Uterus (tissue), 2 donors: ENCODE data around the gene RTP3.

ENCODE experiments used
- POLR2A ChIP-seq, 2 donors: fragments of 450-650 bp; IDR thresholded peaks; one replicate each; pipeline ENCODE4 v1.6.1; 2016; ENCODE audit warnings: antibody characterized with exemption in 2 of 2, mild to moderate bottlenecking in 1 of 2, moderate library complexity in 1 of 2
- TF ChIP-seq, protein P1 (sequence below), 4 experiments: fragments of 200-600 bp in 2 of 4; fragments of 450-650 bp in 2 of 4; sonication (generic) in 2 of 4; IDR thresholded peaks; one replicate each; pipeline ENCODE4 v1.5.1; 2016 to 2019; ENCODE audit warnings: antibody characterized with exemption in 4 of 4, mild to moderate bottlenecking in 2 of 4, moderate library complexity in 1 of 4

DNA sequence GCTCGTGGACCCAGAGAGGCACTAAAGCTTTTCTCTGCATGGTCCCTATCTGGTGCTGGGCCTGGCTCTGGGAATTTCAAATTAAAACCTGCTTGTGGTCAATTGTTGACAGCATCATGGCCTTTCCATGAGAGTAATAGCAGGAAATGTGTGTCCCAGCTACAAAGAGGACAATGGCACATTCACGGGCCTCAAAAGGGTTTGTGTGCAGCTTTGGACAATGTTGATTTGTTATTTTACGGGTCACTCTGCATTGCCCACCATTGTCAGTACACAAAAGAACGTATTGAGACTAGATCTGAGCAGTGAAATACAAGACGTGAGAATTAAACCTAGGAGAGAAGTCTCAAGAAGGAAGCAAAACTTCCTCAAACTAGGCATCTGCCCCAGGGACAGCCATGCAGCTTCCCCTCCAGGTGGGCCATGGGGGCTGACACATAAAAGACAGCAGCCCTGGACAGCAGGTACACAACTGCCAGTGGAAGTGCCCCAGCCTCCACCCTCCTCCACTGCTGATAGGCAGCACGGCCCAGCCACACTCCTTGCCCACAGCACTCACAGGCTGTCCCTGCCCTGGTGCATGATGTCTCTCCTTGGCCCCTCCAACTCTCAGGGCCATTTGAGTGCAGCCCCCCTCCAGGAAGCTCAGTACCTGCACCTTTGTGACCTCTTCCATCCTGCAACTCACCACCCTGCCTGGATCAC is 17.1 kb upstream of the RTP3 start:
- TF ChIP-seq, protein P1, sequence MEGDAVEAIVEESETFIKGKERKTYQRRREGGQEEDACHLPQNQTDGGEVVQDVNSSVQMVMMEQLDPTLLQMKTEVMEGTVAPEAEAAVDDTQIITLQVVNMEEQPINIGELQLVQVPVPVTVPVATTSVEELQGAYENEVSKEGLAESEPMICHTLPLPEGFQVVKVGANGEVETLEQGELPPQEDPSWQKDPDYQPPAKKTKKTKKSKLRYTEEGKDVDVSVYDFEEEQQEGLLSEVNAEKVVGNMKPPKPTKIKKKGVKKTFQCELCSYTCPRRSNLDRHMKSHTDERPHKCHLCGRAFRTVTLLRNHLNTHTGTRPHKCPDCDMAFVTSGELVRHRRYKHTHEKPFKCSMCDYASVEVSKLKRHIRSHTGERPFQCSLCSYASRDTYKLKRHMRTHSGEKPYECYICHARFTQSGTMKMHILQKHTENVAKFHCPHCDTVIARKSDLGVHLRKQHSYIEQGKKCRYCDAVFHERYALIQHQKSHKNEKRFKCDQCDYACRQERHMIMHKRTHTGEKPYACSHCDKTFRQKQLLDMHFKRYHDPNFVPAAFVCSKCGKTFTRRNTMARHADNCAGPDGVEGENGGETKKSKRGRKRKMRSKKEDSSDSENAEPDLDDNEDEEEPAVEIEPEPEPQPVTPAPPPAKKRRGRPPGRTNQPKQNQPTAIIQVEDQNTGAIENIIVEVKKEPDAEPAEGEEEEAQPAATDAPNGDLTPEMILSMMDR (IDR thresholded peaks at IDR 0.05) = no peak
- TF ChIP-seq POLR2A (IDR thresholded peaks at IDR 0.05) = no peak
